Gastroesophageal sphincter (tissue), 4 donors: Measurements from ENCODE around the gene ATP6V0A1. TPM values are rescaled to one million over a fixed set of nuclear protein-coding genes. Genes with fewer than 3 reads are reported as not detected.
A peak's percentile ranks its signal among the peaks of the same experiment; 100 is the strongest.
"Not testable (repeated sequence)": the region's sequence is repeated elsewhere in the genome, so short reads cannot be mapped to it uniquely, and the experiment has no call there.

Experiments used
- ATAC-seq: fragments of 150-250 bp; one replicate; pipeline ENCODE4 v1.9.1; 2016; ENCODE audit warnings: mild to moderate bottlenecking, moderate library complexity
- H3K27ac ChIP-seq, 4 donors: fragments of 200-600 bp; sonication (generic) in 3 of 4; 1 replicate in 3 of 4; 2 replicates in 1 of 4; pipeline ENCODE4 v1.5.1; 2016 to 2019
- H3K27me3 ChIP-seq: fragments of 200-600 bp; sonication (generic); one replicate; pipeline ENCODE4 v1.5.1; 2019
- H3K36me3 ChIP-seq, 2 donors: fragments of 200-600 bp; sonication (generic); one replicate each; pipeline ENCODE4 v1.5.1; 2019; ENCODE audit warnings: control low read depth in 1 of 2
- H3K4me1 ChIP-seq, 3 donors: fragments of 200-600 bp; sonication (generic); 1 replicate in 2 of 3; 2 replicates in 1 of 3; pipeline ENCODE4 v1.5.1; 2016 to 2019; ENCODE audit warnings: control low read depth in 2 of 3
- H3K4me3 ChIP-seq, 2 donors: fragments of 200-600 bp; sonication (generic); one replicate each; pipeline ENCODE4 v1.5.1; 2019; ENCODE audit warnings: mild to moderate bottlenecking in 1 of 2, moderate library complexity in 1 of 2
- H3K9me3 ChIP-seq, 3 donors: fragments of 200-600 bp; sonication (generic); one replicate each; pipeline ENCODE4 v1.5.1; 2017 to 2019; ENCODE audit warnings: control low read depth in 2 of 3
- CTCF ChIP-seq, 4 experiments: fragments of 200-600 bp in 2 of 4; fragments of 450-650 bp in 2 of 4; sonication (generic) in 1 of 4; IDR thresholded peaks; one replicate each; pipeline ENCODE4 v1.5.1; 2017 to 2019; ENCODE audit warnings: antibody characterized with exemption in 4 of 4, mild to moderate bottlenecking in 2 of 4, moderate library complexity in 2 of 4
- EP300 ChIP-seq: sonication (generic); formaldehyde crosslinking; IDR thresholded peaks from one replicate; pipeline ENCODE4 v1.6.1; 2017; ENCODE audit warnings: antibody characterized with exemption, mild to moderate bottlenecking
- POLR2A ChIP-seq, 2 donors: fragments of 450-650 bp; IDR thresholded peaks; one replicate each; pipeline ENCODE4 v1.6.1; 2017; ENCODE audit warnings: antibody characterized with exemption in 2 of 2, mild to moderate bottlenecking in 2 of 2, moderate library complexity in 1 of 2
- POLR2AphosphoS5 ChIP-seq: sonication (generic); formaldehyde crosslinking; IDR thresholded peaks from one replicate; pipeline ENCODE4 v1.6.1; 2017; ENCODE audit warnings: antibody characterized with exemption
- WGBS, 2 donors: methylation state at CpG; one replicate each; pipeline ENCODE4 v1.1.5; 2018; ENCODE audit warnings: low coverage in 1 of 2; 5-methylcytosine and 5-hydroxymethylcytosine counted together
- total RNA-seq, 4 donors: library from RNA; depleted of rRNA; stranded (reverse); fragments of >200 nt; gene quantifications; one replicate each; pipeline ENCODE4 v1.1.0, GENCODE V29; 2016

Gene ATP6V0A1
- total RNA-seq, 4 donors from 2014 or later, result 47.5 to 84.5 (median 65.4) TPM

GRCh38 chr17:42436391-42436790 lies 22.3 kb upstream of the ATP6V0A1 start:
- ATAC-seq, result peak; percentile 96
- Histone ChIP-seq H3K36me3 (no peaks in the 10 kb centered on the region), H3K9me3 (no peaks in the 10 kb centered on the region), H3K4me3 (no peak overlapping the region), H3K27ac (peak overlapping the region; percentile 36 to 81 (median 75)), H3K4me1 (peaks cover 0 to 21% (median 0%) of the 10 kb centered on the region in 3 donors), H3K27me3 (no peaks in the 10 kb centered on the region)
- WGBS, 2 donors, result 17 to 27% methylated on average over 4 to 6 of the region's 6 CpGs
- TF ChIP-seq CTCF (IDR thresholded peaks at IDR 0.05) (no peak), POLR2AphosphoS5 (peak; percentile 61)

GRCh38 chr17:42438600-42439567 lies 19.8 kb upstream of the ATP6V0A1 start:
- Histone ChIP-seq H3K4me3 (no peak overlapping the region), H3K9me3 (no peaks in the 10 kb centered on the region), H3K4me1 (peaks cover 0 to 15% (median 0%) of the 10 kb centered on the region in 3 donors), H3K27ac (no peak overlapping the region), H3K36me3 (no peaks in the 10 kb centered on the region), H3K27me3 (no peaks in the 10 kb centered on the region)
- TF ChIP-seq POLR2A (IDR thresholded peaks at IDR 0.05) (no peak), CTCF (IDR thresholded peaks at IDR 0.05) (peak in 1 of 4 experiments; percentile 39), POLR2AphosphoS5 (no peak)
- no peak for ATAC-seq
- WGBS, 2 donors, result 91 to 93% methylated on average over 3 to 6 of the region's 9 CpGs

- no peak overlapping the region for H3K4me3 ChIP-seq
- H3K27me3 ChIP-seq, result no peaks in the 10 kb centered on the region
- peaks cover 0 to 5% (median 0%) of the 10 kb centered on the region in 3 donors for H3K4me1 ChIP-seq
- no peak overlapping the region for H3K27ac ChIP-seq
- no peak for ATAC-seq
- WGBS, 2 donors, result 56 to 79% methylated on average over 5 to 7 of the region's 7 CpGs
- no peaks in the 10 kb centered on the region for H3K9me3 ChIP-seq
- TF ChIP-seq POLR2AphosphoS5 (no peak), EP300 (no peak), POLR2A (IDR thresholded peaks at IDR 0.05) (no peak), CTCF (IDR thresholded peaks at IDR 0.05) (no peak)
- H3K36me3 ChIP-seq, result no peaks in the 10 kb centered on the region
These were observed 17.1 kb upstream of the ATP6V0A1 start for GRCh38 chr17:42441371-42442195.

GRCh38 chr17:42442196-42442565 lies 16.5 kb upstream of the ATP6V0A1 start:
- TF ChIP-seq POLR2AphosphoS5 (no peak), POLR2A (IDR thresholded peaks at IDR 0.05) (no peak), EP300 (no peak), CTCF (IDR thresholded peaks at IDR 0.05) (no peak)
- H3K4me3 ChIP-seq, result no peak overlapping the region
- H3K36me3 ChIP-seq, result no peaks in the 10 kb centered on the region
- no peaks in the 10 kb centered on the region for H3K27me3 ChIP-seq
- ATAC-seq, result no peak
- no peaks in the 10 kb centered on the region for H3K4me1 ChIP-seq
- no peaks in the 10 kb centered on the region for H3K9me3 ChIP-seq
- H3K27ac ChIP-seq, result no peak overlapping the region
- 56 to 67% methylated on average over 3 to 5 of the region's 5 CpGs for WGBS, 2 donors

- H3K36me3 ChIP-seq, ATAC-seq, H3K4me3 ChIP-seq, H3K9me3 ChIP-seq, H3K4me1 ChIP-seq, H3K27ac ChIP-seq, H3K27me3 ChIP-seq: not testable (repeated sequence)
- WGBS, 2 donors, result 93% methylated on average over 6 of the region's 27 CpGs; no CpG with 5 or more reads in 1 of the 2 donors
These were observed 9.5 kb upstream of the ATP6V0A1 start for GRCh38 chr17:42449176-42449575.

GRCh38 chr17:42449838-42450237 lies 8.8 kb upstream of the ATP6V0A1 start:
- H3K4me1 ChIP-seq, ATAC-seq, H3K27me3 ChIP-seq, H3K36me3 ChIP-seq, H3K27ac ChIP-seq, H3K4me3 ChIP-seq, H3K9me3 ChIP-seq: not testable (repeated sequence)
- WGBS, 2 donors, result no CpG with 5 or more reads among the region's 2 CpGs

GRCh38 chr17:42451270-42451669 lies 7.4 kb upstream of the ATP6V0A1 start:
- not testable (repeated sequence) for H3K36me3 ChIP-seq, H3K4me1 ChIP-seq, H3K27ac ChIP-seq, ATAC-seq, H3K9me3 ChIP-seq, H3K4me3 ChIP-seq, H3K27me3 ChIP-seq
- WGBS, 2 donors, result 58 to 94% methylated on average over 2 to 4 of the region's 5 CpGs
